ENCODE measurements around the gene FRYL.

FRYL gene

DNA sequence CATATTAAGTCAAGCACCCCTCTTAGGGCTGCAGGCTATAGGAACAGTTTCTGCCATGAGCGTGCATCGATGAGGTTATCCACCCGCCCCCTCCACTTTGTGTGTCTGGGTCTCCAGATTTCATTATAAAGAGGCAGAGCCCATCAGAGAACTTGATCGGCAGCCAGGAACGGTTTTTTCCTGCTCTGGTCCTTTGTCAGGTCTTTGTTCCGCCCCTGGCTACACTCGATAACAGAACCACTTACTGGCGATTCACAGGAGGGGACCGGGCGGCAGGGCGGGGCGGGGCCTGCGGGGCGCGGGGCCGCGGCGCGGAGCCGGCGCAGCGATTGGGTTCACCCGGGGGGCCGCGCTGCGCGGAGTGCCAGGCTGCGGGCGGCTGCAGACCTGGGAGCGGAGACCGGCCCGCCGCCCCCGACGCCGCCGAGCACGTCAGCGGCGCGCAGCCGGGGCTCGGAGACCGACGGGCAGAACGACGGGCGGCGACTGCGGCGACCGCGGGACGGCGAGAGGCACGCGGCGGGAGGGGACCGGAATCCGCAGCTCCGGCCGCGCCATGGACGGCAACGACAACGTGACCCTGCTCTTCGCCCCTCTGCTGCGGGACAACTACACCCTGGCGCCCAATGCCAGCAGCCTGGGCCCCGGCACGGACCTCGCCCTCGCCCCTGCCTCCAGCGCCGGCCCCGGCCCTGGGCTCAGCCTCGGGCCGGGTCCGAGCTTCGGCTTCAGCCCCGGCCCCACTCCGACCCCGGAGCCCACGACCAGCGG, 296.9 kb downstream of the FRYL start, which contains the start of gene SLC10A4:
Gene SLC10A4, plus strand, starts transcription at position 338 of the 771 bp plus-strand sequence. Its CDS starts 219 bp downstream, at position 557.
- no peak within 1 kb of the TSS for H3K4me3 ChIP-seq (replicated peaks; ENCODE audit: low read depth, low read length)
- TF ChIP-seq, protein P1, sequence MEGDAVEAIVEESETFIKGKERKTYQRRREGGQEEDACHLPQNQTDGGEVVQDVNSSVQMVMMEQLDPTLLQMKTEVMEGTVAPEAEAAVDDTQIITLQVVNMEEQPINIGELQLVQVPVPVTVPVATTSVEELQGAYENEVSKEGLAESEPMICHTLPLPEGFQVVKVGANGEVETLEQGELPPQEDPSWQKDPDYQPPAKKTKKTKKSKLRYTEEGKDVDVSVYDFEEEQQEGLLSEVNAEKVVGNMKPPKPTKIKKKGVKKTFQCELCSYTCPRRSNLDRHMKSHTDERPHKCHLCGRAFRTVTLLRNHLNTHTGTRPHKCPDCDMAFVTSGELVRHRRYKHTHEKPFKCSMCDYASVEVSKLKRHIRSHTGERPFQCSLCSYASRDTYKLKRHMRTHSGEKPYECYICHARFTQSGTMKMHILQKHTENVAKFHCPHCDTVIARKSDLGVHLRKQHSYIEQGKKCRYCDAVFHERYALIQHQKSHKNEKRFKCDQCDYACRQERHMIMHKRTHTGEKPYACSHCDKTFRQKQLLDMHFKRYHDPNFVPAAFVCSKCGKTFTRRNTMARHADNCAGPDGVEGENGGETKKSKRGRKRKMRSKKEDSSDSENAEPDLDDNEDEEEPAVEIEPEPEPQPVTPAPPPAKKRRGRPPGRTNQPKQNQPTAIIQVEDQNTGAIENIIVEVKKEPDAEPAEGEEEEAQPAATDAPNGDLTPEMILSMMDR (IDR thresholded peaks at IDR 0.05; ENCODE audit: low read length, missing control alignments): no peak
- DNase-seq (ENCODE audit: low read depth): no peak

- no peak for DNase-seq (ENCODE audit: low read depth)
- H3K4me3 ChIP-seq (replicated peaks; ENCODE audit: low read depth, low read length): no peak overlapping the region
- TF ChIP-seq, protein P1 (IDR thresholded peaks at IDR 0.05; ENCODE audit: low read length, missing control alignments): no peak
These were observed 298.5 kb downstream of the FRYL start for GRCh38 chr4:48481581-48481980.

DNA sequence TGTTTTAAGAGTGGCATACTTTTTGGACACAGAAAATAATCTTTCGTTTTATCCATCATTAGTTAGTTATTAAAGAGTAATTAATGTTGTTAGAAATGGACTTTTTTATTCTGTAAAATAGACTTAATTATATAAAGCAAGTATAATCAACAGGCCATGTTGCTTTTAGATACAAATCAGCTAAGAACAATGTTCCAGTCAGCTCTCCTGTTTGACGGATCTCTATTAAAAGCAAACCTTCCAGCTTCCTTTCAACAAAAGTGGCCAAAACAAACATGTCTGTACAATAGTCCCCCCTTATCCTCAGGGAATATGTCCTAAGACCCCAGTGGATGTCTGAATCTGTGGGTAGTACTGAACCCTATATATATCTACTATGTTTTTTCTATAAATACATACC, 301.8 kb downstream of the FRYL start:
- no peak overlapping the region for H3K4me3 ChIP-seq (replicated peaks; ENCODE audit: low read depth, low read length)
- TF ChIP-seq, protein P1 (IDR thresholded peaks at IDR 0.05; ENCODE audit: low read length, missing control alignments): no peak
- no peak for DNase-seq (ENCODE audit: low read depth)

DNA sequence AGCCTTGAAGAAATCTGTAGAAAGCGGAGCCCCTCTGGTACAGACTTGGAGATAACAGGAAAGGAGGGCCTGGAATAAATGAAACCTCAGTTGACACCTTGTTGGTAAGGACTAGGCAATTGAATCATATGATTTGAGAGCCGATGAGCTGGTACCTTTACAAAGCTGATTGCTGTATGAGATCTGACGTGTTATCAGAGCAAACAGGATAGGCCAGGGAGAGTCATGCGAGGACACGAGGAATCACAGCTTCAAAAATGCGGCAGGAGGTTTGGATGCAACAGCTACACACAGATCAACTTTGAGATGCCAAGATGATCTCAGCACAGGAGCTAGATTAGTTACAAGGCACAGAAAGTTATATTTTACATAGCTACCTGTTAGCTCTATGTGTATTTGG, 304.3 kb downstream of the FRYL start:
- TF ChIP-seq, protein P1 (IDR thresholded peaks at IDR 0.05; ENCODE audit: low read length, missing control alignments): no peak
- H3K4me3 ChIP-seq (replicated peaks; ENCODE audit: low read depth, low read length): no peak overlapping the region
- DNase-seq (ENCODE audit: low read depth): no peak

GRCh38 chr4:48472794-48473193, 307.3 kb downstream of the FRYL start:
- DNase-seq (ENCODE audit: low read depth): no peak
- TF ChIP-seq, protein P1 (IDR thresholded peaks at IDR 0.05; ENCODE audit: low read length, missing control alignments): no peak

GRCh38 chr4:48470570-48470969, 309.5 kb downstream of the FRYL start:
- DNase-seq (ENCODE audit: low read depth): no peak
- TF ChIP-seq, protein P1 (IDR thresholded peaks at IDR 0.05; ENCODE audit: low read length, missing control alignments): no peak
- H3K4me3 ChIP-seq (replicated peaks; ENCODE audit: low read depth, low read length): no peak overlapping the region

More at GRCh38 chr4:48472794-48473193, 307.3 kb downstream of the FRYL start:
- no peak overlapping the region for H3K4me3 ChIP-seq (replicated peaks; ENCODE audit: low read depth, low read length)

- H3K4me3 ChIP-seq (replicated peaks; ENCODE audit: low read depth, low read length): no peak overlapping the region
- DNase-seq (ENCODE audit: low read depth): no peak
- TF ChIP-seq, protein P1 (IDR thresholded peaks at IDR 0.05; ENCODE audit: low read length, missing control alignments): no peak
These were observed 309.9 kb downstream of the FRYL start for GRCh38 chr4:48470137-48470536.

Data from fibroblast of pulmonary artery (primary cell).